ENCODE measurements around the gene KIT. TPM values are rescaled to one million over a fixed set of nuclear protein-coding genes. Genes with fewer than 3 reads are reported as not detected.

Gene KIT
- total and polyA plus RNA-seq, 2 donors (not counting 3 experiments of a cell fraction or from before 2014, with no cell fraction given), result 19.8 to 39.7 TPM

DNA sequence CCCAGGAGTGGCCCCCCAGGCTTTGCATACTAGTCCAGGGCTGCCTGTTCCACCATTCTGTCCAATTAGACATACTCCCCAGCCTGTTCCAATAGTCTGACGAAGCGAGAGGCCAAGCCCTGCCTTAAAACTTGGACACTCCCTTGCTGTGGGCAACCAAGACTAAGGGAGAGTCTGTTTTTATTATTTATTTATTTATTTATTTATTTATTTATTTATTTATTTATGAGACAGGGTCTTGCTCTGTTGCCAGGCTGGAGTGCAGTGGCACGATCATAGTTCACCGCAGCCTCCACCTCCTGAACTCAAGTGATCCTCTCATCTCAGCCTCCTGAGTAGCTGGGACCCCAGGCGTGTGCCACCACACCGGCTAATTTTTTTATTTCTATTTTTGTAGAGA is 6.6 kb downstream of the KIT start:
- no peak overlapping the region for H3K9ac ChIP-seq (replicated peaks; ENCODE audit: extremely low read depth, insufficient read depth, low read length)
- H3K36me3 ChIP-seq (ENCODE audit: control insufficient read depth in 2 of 2, extremely low read depth in 1 of 2, insufficient read depth in 2 of 2, low read length in 2 of 2), result no peaks in the 10 kb centered on the region
- H3K9me3 ChIP-seq (replicated peaks; ENCODE audit: control insufficient read depth, insufficient read depth, low read length), result no peaks in the 10 kb centered on the region
- no peak for DNase-seq (ENCODE audit: low read depth, low spot score)
- FAIRE-seq, result no peak
- H3K4me1 ChIP-seq (ENCODE audit: control insufficient read depth, extremely low read depth, insufficient read depth, low read length), result peaks cover under 1% of the 10 kb centered on the region
- ChIA-PET POLR2A (no interaction called here), CTCF (interaction anchor here (0.9 kb wide), 1 partner anchor 40 kb away, joined by 3 read pairs; no protein-coding TSS in a partner anchor)
- no peak overlapping the region for H3K4me2 ChIP-seq (ENCODE audit: insufficient read depth, low read length)
- no peaks in the 10 kb centered on the region for H3K9me1 ChIP-seq (replicated peaks; ENCODE audit: control insufficient read depth, extremely low read depth, insufficient read depth, low read length)
- no peak overlapping the region for H3K27ac ChIP-seq (ENCODE audit: insufficient read depth, low read depth, low read length)
- no peak overlapping the region for H2AFZ ChIP-seq (ENCODE audit: low read depth, low read length)
- dilution Hi-C loops (cut with MboI; ENCODE audit: extremely low pct_ligation_motif_present, low sequenced_read_pairs), result no loop called here
- no peak overlapping the region for H3K4me3 ChIP-seq (replicated peaks in 1 of 3; ENCODE audit: insufficient read depth in 1 of 3, low read depth in 1 of 3, low read length in 3 of 3)
- intact Hi-C loops (cut with micrococcal nuclease), result no loop called here
- TF ChIP-seq POLR2A (IDR thresholded peaks at IDR 0.05; ENCODE audit: low read depth, low read length) (no peak), FOS (IDR thresholded peaks at IDR 0.05; ENCODE audit: borderline replicate concordance, insufficient read depth, low read length) (no peak), EZH2 (IDR thresholded peaks at IDR 0.05; ENCODE audit: borderline replicate concordance, low read depth, low read length, severe bottlenecking) (no peak), GATA2 (IDR thresholded peaks at IDR 0.05; ENCODE audit: insufficient read depth, insufficient read length, low read depth, low read length) (no peak), POLR2AphosphoS5 (IDR thresholded peaks at IDR 0.05; ENCODE audit: insufficient read depth, low read depth, low read length) (no peak), CTCF (IDR thresholded peaks at IDR 0.05; ENCODE audit: extremely low read depth in 1 of 2, insufficient read depth in 1 of 2, low read depth in 1 of 2, low read length in 2 of 2) (no peak), MYC (IDR thresholded peaks at IDR 0.05; ENCODE audit: low read depth, low read length) (no peak), MAX (IDR thresholded peaks at IDR 0.05; ENCODE audit: insufficient read depth, insufficient read length) (no peak), JUN (IDR thresholded peaks at IDR 0.05; ENCODE audit: borderline replicate concordance, insufficient read depth, insufficient read length, low read depth) (no peak)
- H3K79me2 ChIP-seq (ENCODE audit: control insufficient read depth, insufficient read depth, low read length), result no peaks in the 10 kb centered on the region
- no peaks in the 10 kb centered on the region for H4K20me1 ChIP-seq (replicated peaks; ENCODE audit: control insufficient read depth, extremely low read depth, insufficient read depth, low read length)
- BruUV-seq (replicated peaks), result no TSS peak
- peaks cover 12 to 27% of the 10 kb centered on the region in 2 experiments for H3K27me3 ChIP-seq (ENCODE audit: control insufficient read depth in 2 of 2, insufficient read depth in 2 of 2, low read length in 2 of 2)
